ENCODE results near the gene C22orf39.

Gene C22orf39

DNA sequence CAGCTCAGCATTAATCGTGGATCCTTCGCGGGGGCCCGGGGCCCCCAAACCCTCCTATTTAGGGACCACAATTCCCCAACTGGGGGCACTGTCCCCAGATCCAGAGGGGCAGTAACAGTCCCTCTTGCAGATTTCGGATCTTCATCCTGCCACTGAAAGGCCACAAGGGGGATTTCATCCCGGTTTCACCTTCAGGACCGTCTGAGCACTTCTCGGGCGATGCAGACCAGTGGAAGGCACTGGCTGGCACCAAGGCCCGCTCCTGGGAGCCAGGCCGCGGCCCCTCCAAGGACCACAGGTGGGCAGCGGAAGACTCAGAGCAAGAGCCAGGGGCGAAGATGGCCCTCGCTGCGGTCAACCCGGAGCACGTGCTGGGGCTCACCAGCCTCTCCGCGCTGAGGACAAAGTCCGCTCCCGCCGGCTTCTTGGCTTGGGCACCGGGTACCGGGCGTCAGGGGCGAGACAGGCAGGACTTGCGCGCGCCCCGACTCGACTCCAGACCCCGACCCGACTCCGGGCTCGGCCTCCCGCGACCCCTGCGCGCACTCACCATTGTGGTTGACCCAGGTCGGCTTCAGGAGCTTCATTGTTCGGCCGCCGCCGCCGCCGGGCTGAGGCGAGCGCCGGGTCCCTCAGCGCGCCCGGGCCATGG, 16.5 kb downstream of the C22orf39 start:
- peak overlapping the region; percentile 86 for H3K4me3 ChIP-seq (ENCODE audit: low read depth, low read length)
- TF ChIP-seq, protein P1, sequence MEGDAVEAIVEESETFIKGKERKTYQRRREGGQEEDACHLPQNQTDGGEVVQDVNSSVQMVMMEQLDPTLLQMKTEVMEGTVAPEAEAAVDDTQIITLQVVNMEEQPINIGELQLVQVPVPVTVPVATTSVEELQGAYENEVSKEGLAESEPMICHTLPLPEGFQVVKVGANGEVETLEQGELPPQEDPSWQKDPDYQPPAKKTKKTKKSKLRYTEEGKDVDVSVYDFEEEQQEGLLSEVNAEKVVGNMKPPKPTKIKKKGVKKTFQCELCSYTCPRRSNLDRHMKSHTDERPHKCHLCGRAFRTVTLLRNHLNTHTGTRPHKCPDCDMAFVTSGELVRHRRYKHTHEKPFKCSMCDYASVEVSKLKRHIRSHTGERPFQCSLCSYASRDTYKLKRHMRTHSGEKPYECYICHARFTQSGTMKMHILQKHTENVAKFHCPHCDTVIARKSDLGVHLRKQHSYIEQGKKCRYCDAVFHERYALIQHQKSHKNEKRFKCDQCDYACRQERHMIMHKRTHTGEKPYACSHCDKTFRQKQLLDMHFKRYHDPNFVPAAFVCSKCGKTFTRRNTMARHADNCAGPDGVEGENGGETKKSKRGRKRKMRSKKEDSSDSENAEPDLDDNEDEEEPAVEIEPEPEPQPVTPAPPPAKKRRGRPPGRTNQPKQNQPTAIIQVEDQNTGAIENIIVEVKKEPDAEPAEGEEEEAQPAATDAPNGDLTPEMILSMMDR (IDR thresholded peaks at IDR 0.05; ENCODE audit: low read depth, low read length), result peak; percentile 23
- in situ Hi-C loops (cut with HindIII; ENCODE audit: low sequenced_read_pairs), result no loop called here
- DNase-seq (ENCODE audit: low read depth, low spot score), result peak; percentile 35

DNA sequence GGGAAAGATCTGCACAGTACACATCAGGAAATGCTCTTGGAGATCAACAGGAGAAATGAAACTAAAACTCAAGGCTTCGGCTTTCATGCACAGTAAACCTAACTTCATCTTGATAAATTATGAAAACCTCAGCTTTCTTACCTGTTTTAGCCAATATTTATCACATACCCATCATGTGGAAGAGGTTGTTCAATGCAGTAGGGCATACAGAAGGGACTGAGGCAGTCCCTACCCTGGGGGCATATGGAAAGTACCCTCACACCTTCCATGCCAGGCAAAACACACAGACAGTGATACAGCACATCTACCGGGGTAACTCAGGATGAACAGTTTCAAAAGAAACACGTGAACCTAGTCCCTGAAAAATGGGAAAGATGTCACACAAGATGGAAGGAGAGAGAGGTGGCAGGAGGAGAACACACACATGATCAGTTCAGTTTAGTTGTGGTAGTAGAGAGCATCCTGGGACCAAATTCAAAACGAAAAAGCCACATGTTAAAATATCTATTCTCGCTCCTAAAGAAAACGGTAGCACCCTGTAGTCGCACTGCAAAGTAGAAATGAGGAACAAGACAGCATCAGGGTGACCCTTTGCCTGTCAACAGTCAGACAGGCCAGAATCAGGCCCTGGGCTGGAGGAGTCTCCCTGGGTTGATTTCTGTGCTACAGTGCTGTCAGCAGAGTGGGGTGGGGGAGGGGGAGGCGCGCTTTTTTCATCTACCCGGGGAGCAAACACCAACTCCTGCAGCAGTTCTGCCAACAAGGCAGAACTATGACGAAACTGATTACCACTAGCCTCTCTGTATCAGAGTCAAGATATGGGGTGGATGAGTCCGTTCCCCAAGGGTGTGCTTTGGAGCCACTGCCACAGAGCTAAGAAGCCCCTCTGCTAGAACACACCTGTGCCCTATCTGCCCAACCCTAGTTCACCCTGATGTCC, 17.3 kb downstream of the C22orf39 start:
- H3K4me3 ChIP-seq (ENCODE audit: low read depth, low read length), result peak overlapping the region; percentile 86
- in situ Hi-C loops (cut with HindIII; ENCODE audit: low sequenced_read_pairs), result no loop called here
- TF ChIP-seq, protein P1 (IDR thresholded peaks at IDR 0.05; ENCODE audit: low read depth, low read length), result no peak
- peak; percentile 65 for DNase-seq (ENCODE audit: low read depth, low spot score)

GRCh38 chr22:19424186-19424500, 23.4 kb downstream of the C22orf39 start:
- H3K4me3 ChIP-seq (ENCODE audit: low read depth, low read length), result no peak overlapping the region
- TF ChIP-seq, protein P1 (IDR thresholded peaks at IDR 0.05; ENCODE audit: low read depth, low read length), result no peak
- DNase-seq (ENCODE audit: low read depth, low spot score), result no peak
- in situ Hi-C loops (cut with HindIII; ENCODE audit: low sequenced_read_pairs), result no loop called here

GRCh38 chr22:19422440-19423301, 24.8 kb downstream of the C22orf39 start:
- TF ChIP-seq, protein P1 (IDR thresholded peaks at IDR 0.05; ENCODE audit: low read depth, low read length), result no peak
- peak; percentile 9 for DNase-seq (ENCODE audit: low read depth, low spot score)
- no peak overlapping the region for H3K4me3 ChIP-seq (ENCODE audit: low read depth, low read length)
- in situ Hi-C loops (cut with HindIII; ENCODE audit: low sequenced_read_pairs), result no loop called here

DNA sequence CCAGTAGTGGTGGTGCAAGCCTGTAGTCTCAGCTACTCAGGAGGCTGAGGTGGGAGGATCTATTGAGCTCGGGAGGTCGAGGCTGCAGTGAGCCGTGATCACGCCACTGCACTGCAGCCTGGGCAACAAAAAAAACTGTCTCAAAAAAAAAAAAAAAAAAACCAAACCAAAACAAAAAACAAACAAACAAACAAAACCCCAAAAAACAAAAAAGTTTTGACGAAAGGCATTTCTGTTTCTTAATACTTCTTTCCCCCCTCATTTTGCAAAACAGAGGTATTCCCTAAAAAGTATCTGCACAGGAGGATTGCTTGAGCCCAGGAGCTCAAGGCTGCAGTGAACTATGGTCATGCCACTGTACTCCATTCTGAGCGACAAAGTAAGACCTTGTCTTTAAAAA, 27.2 kb downstream of the C22orf39 start:
- in situ Hi-C loops (cut with HindIII; ENCODE audit: low sequenced_read_pairs), result no loop called here
- no peak for DNase-seq (ENCODE audit: low read depth, low spot score)
- H3K4me3 ChIP-seq (ENCODE audit: low read depth, low read length), result no peak overlapping the region

More for the DNA sequence above, 27.2 kb downstream of the C22orf39 start:
- TF ChIP-seq, protein P1 (IDR thresholded peaks at IDR 0.05; ENCODE audit: low read depth, low read length), result no peak
